WTC11 (cell line): ENCODE measurements around the gene EMSY.

Experiments
- ATF2 ChIP-seq: sonication (generic); formaldehyde crosslinking; IDR thresholded peaks from 2 replicates; pipeline ENCODE4 v1.8.1; 2022; ENCODE audit warnings: low read depth, missing genetic modification reagents, borderline replicate concordance
- CTCF ChIP-seq: fragments of 200-600 bp; IDR thresholded peaks from 2 replicates; pipeline ENCODE4 v1.8.0; 2022; ENCODE audit warnings: antibody characterized with exemption
- ESRRA ChIP-seq: sonication (generic); formaldehyde crosslinking; IDR thresholded peaks from 2 replicates; pipeline ENCODE4 v1.8.1; 2022; ENCODE audit warnings: mild to moderate bottlenecking, missing genetic modification reagents, borderline replicate concordance
- MAX ChIP-seq: sonication (generic); formaldehyde crosslinking; IDR thresholded peaks from 2 replicates; pipeline ENCODE4 v1.8.0; 2022; ENCODE audit warnings: mild to moderate bottlenecking, missing genetic modification reagents
- NFYB ChIP-seq: sonication (generic); formaldehyde crosslinking; conservative IDR thresholded peaks from 2 replicates; pipeline ENCODE4 v1.8.0; 2022; ENCODE audit warnings: low read depth, missing genetic modification reagents
- NR1H2 ChIP-seq: sonication (generic); formaldehyde crosslinking; IDR thresholded peaks from 2 replicates; pipeline ENCODE4 v1.9.0; 2021; ENCODE audit warnings: mild to moderate bottlenecking, moderate library complexity, missing genetic modification reagents
- NR2C2 ChIP-seq: sonication (generic); formaldehyde crosslinking; IDR thresholded peaks from 2 replicates; pipeline ENCODE4 v1.8.0; 2022; ENCODE audit warnings: mild to moderate bottlenecking, missing genetic modification reagents
- ZNF121 ChIP-seq: sonication (generic); formaldehyde crosslinking; IDR thresholded peaks from 2 replicates; pipeline ENCODE4 v1.8.0; 2023; ENCODE audit warnings: missing genetic modification reagents
- ZNF425 ChIP-seq: fragments of 250-450 bp; sonication (Bioruptor Pico); conservative IDR thresholded peaks from 2 replicates; pipeline ENCODE4 v1.9.0; 2021; ENCODE audit warnings: mild to moderate bottlenecking
- ZNF512 ChIP-seq: sonication (generic); formaldehyde crosslinking; IDR thresholded peaks from 2 replicates; pipeline ENCODE4 v1.8.1; 2022; ENCODE audit warnings: missing genetic modification reagents, borderline replicate concordance
- ZSCAN18 ChIP-seq: fragments of 250-450 bp; sonication (Bioruptor Pico); IDR thresholded peaks from 2 replicates; pipeline ENCODE4 v2.1.2; 2022; ENCODE audit warnings: mild to moderate bottlenecking, moderate library complexity

- TF ChIP-seq ZNF121 (CRISPR knock-in tag), result no peak
- TF ChIP-seq NR1H2, result no peak
- no peak for TF ChIP-seq CTCF
- no peak for TF ChIP-seq ZNF512 (CRISPR knock-in tag)
- no peak for TF ChIP-seq ZSCAN18 (CRISPR knock-in tag)
- TF ChIP-seq ATF2, result no peak
- no peak for TF ChIP-seq MAX
- no peak for TF ChIP-seq ESRRA
- no peak for TF ChIP-seq NR2C2 (CRISPR knock-in tag)
- TF ChIP-seq ZNF425 (CRISPR knock-in tag), result no peak
- TF ChIP-seq NFYB (CRISPR knock-in tag), result no peak
Observed at GRCh38 chr11:76557466-76557865, 112.6 kb downstream of the EMSY start.
